Right atrium auricular region (tissue), 2 donors: ENCODE measurements around the gene HOXA10. TPM values are rescaled to one million over a fixed set of nuclear protein-coding genes. Genes with fewer than 3 reads are reported as not detected.

Experiments used
- DNase-seq: peaks from one replicate; pipeline ENCODE4 v3.0.0-alpha.2; 2019; ENCODE audit warnings: low spot score
- H3K27ac ChIP-seq, 2 donors: fragments of 200-600 bp; sonication (generic); 1 replicate in 1 of 2; 2 replicates in 1 of 2; pipeline ENCODE4 v1.5.1; 2016 to 2019
- H3K27me3 ChIP-seq, 2 donors: fragments of 200-600 bp; sonication (generic); one replicate each; pipeline versions ENCODE4 v1.5.1 to v1.6.0; 2017 to 2019
- H3K36me3 ChIP-seq: fragments of 200-600 bp; sonication (generic); one replicate; pipeline ENCODE4 v1.5.1; 2016
- H3K4me1 ChIP-seq, 2 donors: fragments of 200-600 bp; sonication (generic); one replicate each; pipeline versions ENCODE4 v1.5.1 to v1.6.0; 2017 to 2019
- H3K4me3 ChIP-seq, 2 donors: fragments of 200-600 bp; sonication (generic); 1 replicate in 1 of 2; 2 replicates in 1 of 2; pipeline ENCODE4 v1.5.1; 2017 to 2019; ENCODE audit warnings: mild to moderate bottlenecking in 1 of 2, moderate library complexity in 1 of 2
- H3K9me3 ChIP-seq, 2 donors: fragments of 200-600 bp; sonication (generic); one replicate each; pipeline ENCODE4 v1.5.1; 2019
- total RNA-seq, 2 donors: library from RNA; depleted of rRNA; stranded (reverse); fragments of >200 nt; gene quantifications; one replicate each; pipeline ENCODE4 v1.1.0, GENCODE V29; 2016
- TF ChIP-seq, protein P1 (sequence below), 2 donors: fragments of 200-600 bp; sonication (generic); IDR thresholded peaks; one replicate each; pipeline ENCODE4 v1.5.1; 2019; ENCODE audit warnings: antibody characterized with exemption in 2 of 2

HOXA10 gene
- total RNA-seq, 2 donors from 2014 or later: not detected

DNA sequence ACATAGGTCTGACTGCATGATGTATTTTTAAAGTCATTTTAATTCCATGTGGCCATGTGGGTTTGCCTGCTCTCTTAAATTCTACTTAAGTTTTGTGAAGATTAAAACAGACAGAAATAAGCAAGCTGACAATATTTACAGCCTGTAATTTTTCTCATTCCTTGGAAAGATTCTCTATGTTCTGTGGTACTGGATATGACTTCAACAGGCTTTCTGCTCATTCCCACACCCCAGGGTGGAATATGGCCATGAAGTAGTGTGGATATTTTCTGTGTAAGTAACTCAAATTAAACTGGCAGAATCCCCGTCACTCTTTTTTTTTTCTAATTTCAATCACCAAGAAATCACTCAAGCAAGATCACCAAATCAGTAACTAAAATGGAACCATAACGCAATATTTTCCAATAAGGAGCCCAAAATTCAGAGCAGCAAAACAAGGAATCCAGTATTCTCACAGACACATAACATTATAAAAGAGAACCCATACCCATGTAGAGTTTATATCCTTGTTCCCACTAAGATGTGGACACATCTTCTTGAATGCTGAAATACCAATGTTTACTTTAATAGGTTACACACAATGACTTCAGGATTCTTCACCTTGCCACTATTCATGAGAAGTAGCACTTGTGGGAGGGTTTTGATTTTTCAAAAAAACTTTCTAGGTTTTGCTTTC is 36.3 kb downstream of the HOXA10 start:
- no peak for DNase-seq
- Histone ChIP-seq H3K36me3 (no peaks in the 10 kb centered on the region), H3K4me3 (no peak overlapping the region), H3K27ac (no peak overlapping the region), H3K27me3 (peaks cover 36 to 55% of the 10 kb centered on the region in 2 donors), H3K4me1 (peaks cover 0 to 14% of the 10 kb centered on the region in 2 donors), H3K9me3 (no peaks in the 10 kb centered on the region)
- TF ChIP-seq, protein P1, sequence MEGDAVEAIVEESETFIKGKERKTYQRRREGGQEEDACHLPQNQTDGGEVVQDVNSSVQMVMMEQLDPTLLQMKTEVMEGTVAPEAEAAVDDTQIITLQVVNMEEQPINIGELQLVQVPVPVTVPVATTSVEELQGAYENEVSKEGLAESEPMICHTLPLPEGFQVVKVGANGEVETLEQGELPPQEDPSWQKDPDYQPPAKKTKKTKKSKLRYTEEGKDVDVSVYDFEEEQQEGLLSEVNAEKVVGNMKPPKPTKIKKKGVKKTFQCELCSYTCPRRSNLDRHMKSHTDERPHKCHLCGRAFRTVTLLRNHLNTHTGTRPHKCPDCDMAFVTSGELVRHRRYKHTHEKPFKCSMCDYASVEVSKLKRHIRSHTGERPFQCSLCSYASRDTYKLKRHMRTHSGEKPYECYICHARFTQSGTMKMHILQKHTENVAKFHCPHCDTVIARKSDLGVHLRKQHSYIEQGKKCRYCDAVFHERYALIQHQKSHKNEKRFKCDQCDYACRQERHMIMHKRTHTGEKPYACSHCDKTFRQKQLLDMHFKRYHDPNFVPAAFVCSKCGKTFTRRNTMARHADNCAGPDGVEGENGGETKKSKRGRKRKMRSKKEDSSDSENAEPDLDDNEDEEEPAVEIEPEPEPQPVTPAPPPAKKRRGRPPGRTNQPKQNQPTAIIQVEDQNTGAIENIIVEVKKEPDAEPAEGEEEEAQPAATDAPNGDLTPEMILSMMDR (IDR thresholded peaks at IDR 0.05): no peak

DNA sequence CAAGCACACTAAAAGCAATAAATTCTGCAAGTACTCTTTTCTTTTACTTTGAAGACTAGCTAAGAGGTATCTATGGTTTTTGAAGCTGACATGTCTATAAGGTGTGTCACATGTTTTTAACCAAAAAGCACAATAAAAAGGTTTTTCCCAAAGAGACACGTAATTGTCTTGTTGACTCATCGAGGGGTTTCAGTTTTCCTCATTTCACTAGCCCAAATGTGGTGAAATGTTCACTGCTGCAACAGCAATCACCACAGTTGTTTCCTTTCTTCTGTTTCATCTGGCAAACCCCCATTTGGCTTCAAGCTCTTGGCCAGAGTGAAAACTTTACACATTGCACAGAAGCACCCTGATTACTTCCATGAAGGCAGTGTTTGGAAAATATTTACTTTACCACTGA is 39.7 kb downstream of the HOXA10 start:
- Histone ChIP-seq H3K27ac (no peak overlapping the region), H3K9me3 (no peaks in the 10 kb centered on the region), H3K27me3 (peaks cover 23 to 32% of the 10 kb centered on the region in 2 donors), H3K36me3 (no peaks in the 10 kb centered on the region), H3K4me3 (no peak overlapping the region), H3K4me1 (peaks cover 0 to 12% of the 10 kb centered on the region in 2 donors)
- TF ChIP-seq, protein P1 (IDR thresholded peaks at IDR 0.05): no peak
- DNase-seq: no peak

DNA sequence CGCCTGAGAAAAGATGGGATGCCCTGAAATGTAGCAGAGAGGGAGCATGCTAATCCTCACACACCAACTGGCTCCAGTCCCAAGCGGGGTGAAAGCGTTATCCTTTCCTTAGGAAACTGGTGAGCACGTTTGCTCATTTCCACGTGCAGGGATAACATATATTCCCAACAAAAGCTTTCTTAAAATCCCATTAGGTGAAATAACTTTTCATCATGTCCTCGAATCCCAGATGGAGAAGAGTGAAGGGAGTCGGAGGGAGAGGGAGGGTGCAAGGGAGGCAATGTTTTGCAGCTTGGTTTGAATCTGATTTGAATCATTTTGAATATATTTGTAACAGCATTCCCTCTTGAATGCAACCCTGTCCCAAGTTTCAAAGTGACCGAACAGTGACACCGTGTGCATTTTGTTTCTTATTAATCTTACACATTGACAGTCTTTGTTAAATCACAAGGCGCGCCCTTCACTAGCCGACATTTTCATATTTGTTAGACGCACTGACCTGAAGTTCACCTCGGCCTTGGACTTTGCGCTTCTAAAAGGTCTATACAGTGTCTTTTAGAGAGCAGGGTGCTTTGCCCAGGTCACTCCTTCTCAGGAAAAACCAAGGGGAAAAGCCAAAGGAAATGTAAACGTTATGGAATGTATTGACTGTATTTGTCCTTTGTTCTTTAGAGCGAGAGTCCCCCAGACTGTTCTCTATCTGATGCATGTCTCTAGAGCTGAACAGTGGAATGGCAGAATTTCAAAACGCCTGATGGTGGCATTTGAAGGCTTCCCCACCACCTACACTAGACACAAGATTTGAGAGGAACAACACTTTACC is 40.5 kb downstream of the HOXA10 start:
- TF ChIP-seq, protein P1 (IDR thresholded peaks at IDR 0.05): no peak
- no peaks in the 10 kb centered on the region for H3K9me3 ChIP-seq
- H3K27me3 ChIP-seq: peaks cover 21 to 28% of the 10 kb centered on the region in 2 donors
- peaks cover 0 to 10% of the 10 kb centered on the region in 2 donors for H3K4me1 ChIP-seq
- H3K27ac ChIP-seq: no peak overlapping the region
- DNase-seq: no peak
- no peaks in the 10 kb centered on the region for H3K36me3 ChIP-seq
- H3K4me3 ChIP-seq: no peak overlapping the region

DNA sequence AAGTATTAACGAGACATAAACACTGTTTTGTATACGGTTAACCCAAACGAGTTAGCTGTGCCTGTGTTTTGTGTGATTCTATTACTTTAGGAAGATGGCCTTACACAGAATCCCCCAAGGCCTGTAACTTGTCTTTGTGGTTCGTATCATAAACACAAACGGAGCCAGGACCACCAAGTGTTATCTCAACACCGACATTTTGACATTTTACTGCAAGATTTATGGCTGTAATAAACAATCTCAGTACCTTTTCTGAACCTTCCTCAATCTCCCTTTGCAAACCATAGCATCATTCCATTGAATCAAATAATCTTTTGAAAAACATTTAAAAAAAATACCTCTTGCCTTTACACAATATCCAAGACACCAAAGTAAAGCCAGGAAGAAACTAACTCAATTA is 41.1 kb downstream of the HOXA10 start:
- Histone ChIP-seq H3K4me1 (peaks cover 0 to 10% of the 10 kb centered on the region in 2 donors), H3K27ac (no peak overlapping the region), H3K4me3 (no peak overlapping the region), H3K36me3 (no peaks in the 10 kb centered on the region), H3K9me3 (no peaks in the 10 kb centered on the region), H3K27me3 (peaks cover 21 to 28% of the 10 kb centered on the region in 2 donors)
- TF ChIP-seq, protein P1 (IDR thresholded peaks at IDR 0.05): no peak
- no peak for DNase-seq

DNA sequence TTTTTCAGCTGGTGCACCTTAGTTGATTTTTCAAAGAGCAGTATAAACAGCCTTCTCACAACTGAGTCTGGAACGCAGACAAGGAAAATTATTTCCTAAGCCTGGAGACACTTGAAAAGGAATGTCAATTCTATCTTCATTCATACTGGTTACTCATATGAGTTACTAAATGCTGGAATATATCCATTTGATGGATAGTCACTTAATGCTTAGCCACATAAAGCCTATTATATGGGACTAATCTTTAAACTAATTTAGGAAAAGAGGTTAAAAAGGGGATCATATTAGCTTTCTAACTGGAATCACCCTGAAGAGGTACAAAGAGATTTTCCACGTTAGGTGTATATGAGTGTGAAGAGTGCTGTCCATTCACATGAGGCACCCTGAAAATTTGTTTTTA is 41.9 kb downstream of the HOXA10 start:
- Histone ChIP-seq H3K27ac (no peak overlapping the region), H3K4me3 (no peak overlapping the region), H3K27me3 (peaks cover 21 to 28% of the 10 kb centered on the region in 2 donors), H3K4me1 (peaks cover 0 to 10% of the 10 kb centered on the region in 2 donors), H3K9me3 (no peaks in the 10 kb centered on the region), H3K36me3 (no peaks in the 10 kb centered on the region)
- no peak for DNase-seq
- TF ChIP-seq, protein P1 (IDR thresholded peaks at IDR 0.05): no peak
